ENCODE data around the gene GSTA4. TPM values are rescaled to one million over a fixed set of nuclear protein-coding genes. Genes with fewer than 3 reads are reported as not detected.
A peak's percentile ranks its signal among the peaks of the same experiment; 100 is the strongest.

Gene GSTA4
- total and polyA plus RNA-seq, 7 experiments from 2014 or later: 0.31 to 3.3 (median 0.73) TPM; not detected in 1

- ChIA-PET CTCF (interaction anchor here (0.9 to 1.3 kb wide), 2 partner anchors 9 to 11 kb away, joined by 3 to 5 read pairs; partner anchors contain the start of gene GSTA4), POLR2A (interaction anchor here (1.2 kb wide), 1 partner anchor 10 kb away, joined by 6 read pairs; no protein-coding TSS in a partner anchor)
- H3K27ac Mint-ChIP-seq: peak overlapping the region in 7 of 9 donors; percentile 9 to 67 (median 29)
- Histone ChIP-seq H3K27me3 (ENCODE audit: control insufficient read depth in 2 of 2, insufficient read depth in 2 of 2, low read length in 2 of 2) (no peaks in the 10 kb centered on the region), H3K4me1 (ENCODE audit: control insufficient read depth in 2 of 2, insufficient read depth in 2 of 2, low read length in 2 of 2) (peaks cover 22 to 35% of the 10 kb centered on the region in 2 donors), H3K27ac (ENCODE audit: low read depth, low read length) (no peak overlapping the region), H3K9me3 (ENCODE audit: control insufficient read depth in 2 of 3, low read length in 3 of 3) (no peaks in the 10 kb centered on the region), H3K36me3 (ENCODE audit: control insufficient read depth in 2 of 3, insufficient read depth in 3 of 3, low read length in 3 of 3) (no peaks in the 10 kb centered on the region), H3K4me3 (ENCODE audit: low read length) (peak overlapping the region; percentile 17)
- ATAC-seq: peak; percentile 93
- peaks cover 0 to 33% (median 0%) of the 10 kb centered on the region in 5 donors for H3K36me3 Mint-ChIP-seq
- intact Hi-C loops (cut with micrococcal nuclease): loop anchor here (1.0 to 2.0 kb wide), 2 partner anchors 11 to 101 kb away; partner anchors contain the start of gene GSTA4 (in 2 of the 2)
- H3K4me3 Mint-ChIP-seq: peak overlapping the region; percentile 30 to 82 (median 75)
- peaks cover 4 to 34% (median 23%) of the 10 kb centered on the region in 5 donors for H3K27me3 Mint-ChIP-seq
- H3K9me3 Mint-ChIP-seq: no peaks in the 10 kb centered on the region
- DNase-seq: peak in 8 of 9 donors; percentile 53 to 77 (median 70)
- H3K4me1 Mint-ChIP-seq: peaks cover 20 to 53% (median 35%) of the 10 kb centered on the region in 7 donors
Measured at GRCh38 chr6:52984247-52984646, 10.8 kb downstream of the GSTA4 start.

GRCh38 chr6:52983159-52983848 is 11.8 kb downstream of the GSTA4 start:
- peaks cover 0 to 34% (median 26%) of the 10 kb centered on the region in 5 donors for H3K27me3 Mint-ChIP-seq
- CTCF ChIA-PET: interaction anchor here (0.9 to 1.3 kb wide), 2 partner anchors 10 to 12 kb away, joined by 3 to 5 read pairs; partner anchors contain the start of gene GSTA4
- POLR2A ChIA-PET: interaction anchor here (0.7 to 1.2 kb wide), 2 partner anchors 11 to 13 kb away, joined by 3 to 6 read pairs; no protein-coding TSS in a partner anchor
- no peaks in the 10 kb centered on the region for H3K9me3 Mint-ChIP-seq
- no peaks in the 10 kb centered on the region for H3K27me3 ChIP-seq (ENCODE audit: control insufficient read depth in 2 of 2, insufficient read depth in 2 of 2, low read length in 2 of 2)
- H3K9me3 ChIP-seq (ENCODE audit: control insufficient read depth in 2 of 3, low read length in 3 of 3): no peaks in the 10 kb centered on the region
- H3K36me3 ChIP-seq (ENCODE audit: control insufficient read depth in 2 of 3, insufficient read depth in 3 of 3, low read length in 3 of 3): no peaks in the 10 kb centered on the region
- H3K27ac ChIP-seq (ENCODE audit: low read depth, low read length): no peak overlapping the region
- peaks cover 0 to 28% (median 0%) of the 10 kb centered on the region in 5 donors for H3K36me3 Mint-ChIP-seq
- ATAC-seq (no peak), DNase-seq (no peak)
- peaks cover 20 to 53% (median 35%) of the 10 kb centered on the region in 7 donors for H3K4me1 Mint-ChIP-seq
- H3K4me1 ChIP-seq (ENCODE audit: control insufficient read depth in 2 of 2, insufficient read depth in 2 of 2, low read length in 2 of 2): peaks cover 22 to 35% of the 10 kb centered on the region in 2 donors
- H3K4me3 Mint-ChIP-seq: peak overlapping the region in 8 of 10 donors; percentile 28 to 81 (median 74)
- H3K4me3 ChIP-seq (ENCODE audit: low read length): no peak overlapping the region
- H3K27ac Mint-ChIP-seq: peak overlapping the region in 1 of 9 donors; percentile 48
- intact Hi-C loops (cut with micrococcal nuclease): no loop called here

- intact Hi-C loops (cut with micrococcal nuclease): no loop called here
- no peaks in the 10 kb centered on the region for H3K9me3 ChIP-seq (ENCODE audit: control insufficient read depth in 2 of 3, low read length in 3 of 3)
- Mint-ChIP-seq H3K27me3 (peaks cover 0 to 33% (median 26%) of the 10 kb centered on the region in 5 donors), H3K4me3 (peak overlapping the region in 5 of 10 donors; percentile 4 to 81 (median 60)), H3K4me1 (peaks cover 22 to 49% (median 35%) of the 10 kb centered on the region in 7 donors), H3K9me3 (no peaks in the 10 kb centered on the region), H3K27ac (peak overlapping the region in 1 of 9 donors; percentile 59), H3K36me3 (peaks cover 0 to 28% (median 0%) of the 10 kb centered on the region in 5 donors)
- ATAC-seq (no peak), DNase-seq (no peak)
- no peak overlapping the region for H3K4me3 ChIP-seq (ENCODE audit: low read length)
- peaks cover 22 to 35% of the 10 kb centered on the region in 2 donors for H3K4me1 ChIP-seq (ENCODE audit: control insufficient read depth in 2 of 2, insufficient read depth in 2 of 2, low read length in 2 of 2)
- ChIA-PET CTCF (no interaction called here), POLR2A (no interaction called here)
- no peaks in the 10 kb centered on the region for H3K36me3 ChIP-seq (ENCODE audit: control insufficient read depth in 2 of 3, insufficient read depth in 3 of 3, low read length in 3 of 3)
- H3K27me3 ChIP-seq (ENCODE audit: control insufficient read depth in 2 of 2, insufficient read depth in 2 of 2, low read length in 2 of 2): no peaks in the 10 kb centered on the region
- H3K27ac ChIP-seq (ENCODE audit: low read depth, low read length): no peak overlapping the region
Measured at GRCh38 chr6:52982680-52983079, 12.4 kb downstream of the GSTA4 start.

GRCh38 chr6:52981222-52981900 is 13.7 kb downstream of the GSTA4 start:
- no peak overlapping the region for H3K27ac Mint-ChIP-seq
- no peaks in the 10 kb centered on the region for H3K9me3 Mint-ChIP-seq
- intact Hi-C loops (cut with micrococcal nuclease): no loop called here
- no peak overlapping the region for H3K27ac ChIP-seq (ENCODE audit: low read depth, low read length)
- no peak for ATAC-seq
- H3K4me3 ChIP-seq (ENCODE audit: low read length): no peak overlapping the region
- peaks cover 22 to 54% (median 35%) of the 10 kb centered on the region in 7 donors for H3K4me1 Mint-ChIP-seq
- ChIA-PET CTCF (no interaction called here), POLR2A (interaction anchor here (0.6 kb wide), 1 partner anchor 108 kb away, joined by 3 read pairs; no protein-coding TSS in a partner anchor)
- peaks cover 0 to 23% (median 0%) of the 10 kb centered on the region in 5 donors for H3K36me3 Mint-ChIP-seq
- peaks cover 22 to 35% of the 10 kb centered on the region in 2 donors for H3K4me1 ChIP-seq (ENCODE audit: control insufficient read depth in 2 of 2, insufficient read depth in 2 of 2, low read length in 2 of 2)
- H3K27me3 Mint-ChIP-seq: peaks cover 0 to 29% (median 15%) of the 10 kb centered on the region in 5 donors
- H3K27me3 ChIP-seq (ENCODE audit: control insufficient read depth in 2 of 2, insufficient read depth in 2 of 2, low read length in 2 of 2): no peaks in the 10 kb centered on the region
- no peak overlapping the region for H3K4me3 Mint-ChIP-seq
- H3K36me3 ChIP-seq (ENCODE audit: control insufficient read depth in 2 of 3, insufficient read depth in 3 of 3, low read length in 3 of 3): no peaks in the 10 kb centered on the region
- no peaks in the 10 kb centered on the region for H3K9me3 ChIP-seq (ENCODE audit: control insufficient read depth in 2 of 3, low read length in 3 of 3)
- no peak for DNase-seq

GRCh38 chr6:52976591-52977035 is 18.5 kb downstream of the GSTA4 start:
- H3K9me3 Mint-ChIP-seq: peaks cover 0 to 1% (median 0%) of the 10 kb centered on the region in 11 donors
- DNase-seq: peak in 1 of 9 donors; percentile 45
- H3K4me3 ChIP-seq (ENCODE audit: low read length): no peak overlapping the region
- H3K4me1 ChIP-seq (ENCODE audit: control insufficient read depth in 2 of 2, insufficient read depth in 2 of 2, low read length in 2 of 2): no peaks in the 10 kb centered on the region
- no peak overlapping the region for H3K27ac ChIP-seq (ENCODE audit: low read depth, low read length)
- H3K9me3 ChIP-seq (ENCODE audit: control insufficient read depth in 2 of 3, low read length in 3 of 3): no peaks in the 10 kb centered on the region
- ATAC-seq: peak; percentile 60
- no peak overlapping the region for H3K4me3 Mint-ChIP-seq
- no peaks in the 10 kb centered on the region for H3K36me3 ChIP-seq (ENCODE audit: control insufficient read depth in 2 of 3, insufficient read depth in 3 of 3, low read length in 3 of 3)
- peaks cover 0 to 27% (median 0%) of the 10 kb centered on the region in 7 donors for H3K4me1 Mint-ChIP-seq
- H3K27ac Mint-ChIP-seq: peak overlapping the region in 1 of 9 donors; percentile 30
- no peaks in the 10 kb centered on the region for H3K27me3 ChIP-seq (ENCODE audit: control insufficient read depth in 2 of 2, insufficient read depth in 2 of 2, low read length in 2 of 2)
- ChIA-PET CTCF (no interaction called here), POLR2A (no interaction called here)
- H3K36me3 Mint-ChIP-seq: peaks cover 0 to 10% (median 0%) of the 10 kb centered on the region in 5 donors
- intact Hi-C loops (cut with micrococcal nuclease): no loop called here
- peaks cover 0 to 14% (median 10%) of the 10 kb centered on the region in 5 donors for H3K27me3 Mint-ChIP-seq

GRCh38 chr6:52976149-52976548 is 18.9 kb downstream of the GSTA4 start:
- Mint-ChIP-seq H3K9me3 (peaks cover 0 to 1% (median 0%) of the 10 kb centered on the region in 11 donors), H3K4me1 (peaks cover 0 to 25% (median 0%) of the 10 kb centered on the region in 7 donors), H3K27me3 (peaks cover 0 to 14% (median 10%) of the 10 kb centered on the region in 5 donors), H3K36me3 (peaks cover 0 to 9% (median 0%) of the 10 kb centered on the region in 5 donors), H3K4me3 (no peak overlapping the region), H3K27ac (no peak overlapping the region)
- ATAC-seq (peak; percentile 40), DNase-seq (no peak)
- Histone ChIP-seq H3K36me3 (ENCODE audit: control insufficient read depth in 2 of 3, insufficient read depth in 3 of 3, low read length in 3 of 3) (no peaks in the 10 kb centered on the region), H3K27me3 (ENCODE audit: control insufficient read depth in 2 of 2, insufficient read depth in 2 of 2, low read length in 2 of 2) (no peaks in the 10 kb centered on the region), H3K9me3 (ENCODE audit: control insufficient read depth in 2 of 3, low read length in 3 of 3) (no peaks in the 10 kb centered on the region), H3K27ac (ENCODE audit: low read depth, low read length) (no peak overlapping the region), H3K4me1 (ENCODE audit: control insufficient read depth in 2 of 2, insufficient read depth in 2 of 2, low read length in 2 of 2) (no peaks in the 10 kb centered on the region), H3K4me3 (ENCODE audit: low read length) (no peak overlapping the region)
- POLR2A ChIA-PET: no interaction called here
- intact Hi-C loops (cut with micrococcal nuclease): no loop called here
- CTCF ChIA-PET: no interaction called here

Measured in naive thymus-derived CD4-positive, alpha-beta T cell (primary cell).